GM12878 (cell line): ENCODE data around the gene HVCN1.

Experiments used
- ATF3 ChIP-seq: IDR thresholded peaks from 2 replicates; pipeline ENCODE4 v1.6.1; 2011; ENCODE audit warnings: low read depth, mild to moderate bottlenecking, low read length, moderate library complexity, borderline replicate concordance; ENCODE audit errors: extremely low read depth
- CBX3 ChIP-seq: fragments of 200-600 bp; sonication (generic); IDR thresholded peaks from 2 replicates; pipeline ENCODE4 v1.6.1; 2016; ENCODE audit warnings: low read depth, borderline replicate concordance
- CEBPB ChIP-seq, 2 experiments: fragments of 150-350 bp in 1 of 2; IDR thresholded peaks; 2 replicates each; pipeline ENCODE4 v1.6.1; 2012 to 2014; ENCODE audit warnings: low read depth in 2 of 2, low read length in 2 of 2, borderline replicate concordance in 1 of 2, inconsistent platforms in 1 of 2
- CREM ChIP-seq: IDR thresholded peaks from 2 replicates; pipeline ENCODE4 v1.6.1; 2014; ENCODE audit warnings: antibody characterized with exemption, low read depth
- CTCF ChIP-seq, 3 experiments: IDR thresholded peaks in 2 of 3; conservative IDR thresholded peaks in 1 of 3; 2 replicates each; pipeline ENCODE4 v1.5.1; 2011; ENCODE audit warnings: low read depth in 3 of 3, low read length in 3 of 3, mild to moderate bottlenecking in 3 of 3, control low read depth in 2 of 3, moderate library complexity in 2 of 3, inconsistent platforms in 1 of 3, mixed read lengths in 1 of 3; ENCODE audit not compliant: control insufficient read depth in 2 of 3, insufficient read depth in 1 of 3; ENCODE audit errors: extremely low read depth in 1 of 3
- EED ChIP-seq: sonication (generic); IDR thresholded peaks from 2 replicates; pipeline ENCODE4 v1.6.1; 2016; ENCODE audit warnings: antibody characterized with exemption, low read depth
- POLR2AphosphoS5 ChIP-seq: IDR thresholded peaks from 2 replicates; pipeline ENCODE4 v1.6.1; 2011; ENCODE audit warnings: mild to moderate bottlenecking, low read length, inconsistent platforms
- RAD21 ChIP-seq: IDR thresholded peaks from 2 replicates; pipeline ENCODE4 v1.6.1; 2011; ENCODE audit warnings: mild to moderate bottlenecking, low read depth, low read length, moderate library complexity; ENCODE audit not compliant: insufficient read depth
- RCOR1 ChIP-seq: conservative IDR thresholded peaks from 2 replicates; pipeline ENCODE4 v1.6.1; 2012; ENCODE audit warnings: low read depth, low read length, improper control_type of control experiment
- SRF ChIP-seq, 2 experiments: IDR thresholded peaks; 2 replicates each; pipeline ENCODE4 v1.6.1; 2011; ENCODE audit warnings: low read depth in 2 of 2, low read length in 2 of 2, mild to moderate bottlenecking in 1 of 2, moderate library complexity in 1 of 2
- ZNF217 ChIP-seq: fragments of 450-650 bp; IDR thresholded peaks from 2 replicates; pipeline ENCODE4 v1.6.1; 2017; ENCODE audit warnings: antibody characterized with exemption, mild to moderate bottlenecking

- TF ChIP-seq EED (no peak), CBX3 (no peak), ATF3 (no peak), RCOR1 (no peak), POLR2AphosphoS5 (no peak), CEBPB (IDR thresholded peaks at IDR 0.05; ENCODE audit: borderline replicate concordance in 1 of 2, low read depth in 2 of 2, low read length in 2 of 2) (no peak), RAD21 (no peak), CTCF (IDR thresholded peaks at IDR 0.05 in 2 of 3, conservative IDR thresholded peaks at IDR 0.05 in 1 of 3; ENCODE audit: control insufficient read depth in 2 of 3, extremely low read depth in 1 of 3, insufficient read depth in 1 of 3, low read depth in 3 of 3, low read length in 3 of 3) (no peak), SRF (IDR thresholded peaks at IDR 0.05; ENCODE audit: low read depth in 2 of 2, low read length in 2 of 2) (no peak), CREM (no peak), ZNF217 (no peak)
Measured at GRCh38 chr12:110666892-110667291, 22.0 kb downstream of the HVCN1 start.
